Measurements from ENCODE around the gene SPECC1.

The SPECC1 gene

GRCh38 chr17:20087538-20088250 is 78.5 kb downstream of the SPECC1 start:
- Histone ChIP-seq H3K36me3 (ENCODE audit: insufficient read depth, low read length) (no peaks in the 10 kb centered on the region), H3K4me1 (ENCODE audit: insufficient read depth, low read length, severe bottlenecking) (no peaks in the 10 kb centered on the region), H2AFZ (ENCODE audit: low read length) (no peak overlapping the region), H3K4me2 (ENCODE audit: low read length) (no peak overlapping the region), H3K9me3 (ENCODE audit: low read length) (no peaks in the 10 kb centered on the region), H3F3A (ENCODE audit: insufficient read depth, low read length) (no peaks in the 10 kb centered on the region), H3K9me2 (ENCODE audit: low read depth, low read length) (no peaks in the 10 kb centered on the region), H3K27me3 (ENCODE audit: insufficient read depth, low read length) (no peaks in the 10 kb centered on the region), H3K4me3 (ENCODE audit: low read depth, low read length, poor library complexity, severe bottlenecking) (no peak overlapping the region), H3K27ac (ENCODE audit: low read depth, low read length, poor library complexity, severe bottlenecking) (no peak overlapping the region), H3K79me2 (ENCODE audit: insufficient read depth, low read length) (no peaks in the 10 kb centered on the region), H3K9ac (ENCODE audit: low read length) (no peak overlapping the region), H4K20me1 (ENCODE audit: insufficient read depth, low read length) (no peaks in the 10 kb centered on the region)
- no peak for TF ChIP-seq CTCF (IDR thresholded peaks at IDR 0.05; ENCODE audit: low read length)
- no peak for TF ChIP-seq EZH2 (IDR thresholded peaks at IDR 0.05; ENCODE audit: borderline replicate concordance, low read length)

GRCh38 chr17:20089756-20090547 is 80.8 kb downstream of the SPECC1 start:
- Histone ChIP-seq H3K9me2 (ENCODE audit: low read depth, low read length) (no peaks in the 10 kb centered on the region), H3K9me3 (ENCODE audit: low read length) (no peaks in the 10 kb centered on the region), H3K27me3 (ENCODE audit: insufficient read depth, low read length) (no peaks in the 10 kb centered on the region), H3K4me2 (ENCODE audit: low read length) (no peak overlapping the region), H4K20me1 (ENCODE audit: insufficient read depth, low read length) (no peaks in the 10 kb centered on the region), H2AFZ (ENCODE audit: low read length) (no peak overlapping the region), H3K9ac (ENCODE audit: low read length) (no peak overlapping the region), H3K4me3 (ENCODE audit: low read depth, low read length, poor library complexity, severe bottlenecking) (no peak overlapping the region), H3K4me1 (ENCODE audit: insufficient read depth, low read length, severe bottlenecking) (no peaks in the 10 kb centered on the region), H3K27ac (ENCODE audit: low read depth, low read length, poor library complexity, severe bottlenecking) (no peak overlapping the region), H3F3A (ENCODE audit: insufficient read depth, low read length) (no peaks in the 10 kb centered on the region), H3K36me3 (ENCODE audit: insufficient read depth, low read length) (no peaks in the 10 kb centered on the region), H3K79me2 (ENCODE audit: insufficient read depth, low read length) (no peaks in the 10 kb centered on the region)
- TF ChIP-seq CTCF (IDR thresholded peaks at IDR 0.05; ENCODE audit: low read length) (no peak), EZH2 (IDR thresholded peaks at IDR 0.05; ENCODE audit: borderline replicate concordance, low read length) (no peak)

GRCh38 chr17:20091174-20092029 is 82.2 kb downstream of the SPECC1 start:
- Histone ChIP-seq H3K9ac (ENCODE audit: low read length) (no peak overlapping the region), H3K79me2 (ENCODE audit: insufficient read depth, low read length) (no peaks in the 10 kb centered on the region), H3K4me3 (ENCODE audit: low read depth, low read length, poor library complexity, severe bottlenecking) (no peak overlapping the region), H3K9me3 (ENCODE audit: low read length) (no peaks in the 10 kb centered on the region), H3K4me2 (ENCODE audit: low read length) (no peak overlapping the region), H4K20me1 (ENCODE audit: insufficient read depth, low read length) (no peaks in the 10 kb centered on the region), H3F3A (ENCODE audit: insufficient read depth, low read length) (no peaks in the 10 kb centered on the region), H3K4me1 (ENCODE audit: insufficient read depth, low read length, severe bottlenecking) (no peaks in the 10 kb centered on the region), H3K27ac (ENCODE audit: low read depth, low read length, poor library complexity, severe bottlenecking) (no peak overlapping the region), H2AFZ (ENCODE audit: low read length) (no peak overlapping the region), H3K9me2 (ENCODE audit: low read depth, low read length) (no peaks in the 10 kb centered on the region), H3K36me3 (ENCODE audit: insufficient read depth, low read length) (no peaks in the 10 kb centered on the region), H3K27me3 (ENCODE audit: insufficient read depth, low read length) (no peaks in the 10 kb centered on the region)
- TF ChIP-seq CTCF (IDR thresholded peaks at IDR 0.05; ENCODE audit: low read length) (no peak), EZH2 (IDR thresholded peaks at IDR 0.05; ENCODE audit: borderline replicate concordance, low read length) (no peak)

Measured in OCI-LY1 (cell line).